GM21529 (cell line): Measurements from ENCODE around the gene ADCY1.

Experiments used
- ATAC-seq: cut with Tn5 transposase; IDR thresholded peaks from one replicate; pipeline ENCODE4 v1.9.1; 2021; ENCODE audit not compliant: unreplicated experiment

ADCY1 gene

GRCh38 chr7:45576249-45576929 is 2.2 kb downstream of the ADCY1 start:
- no peak for ATAC-seq

GRCh38 chr7:45578022-45578421 is 3.9 kb downstream of the ADCY1 start:
- no peak for ATAC-seq

GRCh38 chr7:45578467-45578866 is 4.3 kb downstream of the ADCY1 start:
- ATAC-seq, result no peak

- ATAC-seq, result no peak
These were observed 5.2 kb downstream of the ADCY1 start for GRCh38 chr7:45579391-45579801.

GRCh38 chr7:45580053-45580872 is 6.1 kb downstream of the ADCY1 start:
- ATAC-seq, result no peak

GRCh38 chr7:45581271-45581780 is 7.2 kb downstream of the ADCY1 start:
- ATAC-seq, result no peak

- ATAC-seq, result no peak
These were observed 8.1 kb downstream of the ADCY1 start for GRCh38 chr7:45582136-45582749.

- no peak for ATAC-seq
These were observed 8.7 kb downstream of the ADCY1 start for GRCh38 chr7:45582868-45583277.

GRCh38 chr7:45583296-45583695 is 9.1 kb downstream of the ADCY1 start:
- no peak for ATAC-seq

- ATAC-seq, result no peak
These were observed 10.4 kb downstream of the ADCY1 start for GRCh38 chr7:45584261-45585210.

- no peak for ATAC-seq
These were observed 11.5 kb downstream of the ADCY1 start for GRCh38 chr7:45585628-45586027.

- no peak for ATAC-seq
These were observed 12.7 kb downstream of the ADCY1 start for GRCh38 chr7:45586542-45587520.

GRCh38 chr7:45588466-45588865 is 14.3 kb downstream of the ADCY1 start:
- ATAC-seq, result no peak

- no peak for ATAC-seq
These were observed 14.9 kb downstream of the ADCY1 start for GRCh38 chr7:45589061-45589460.

GRCh38 chr7:45589915-45590678 is 15.9 kb downstream of the ADCY1 start:
- ATAC-seq, result no peak

GRCh38 chr7:45590679-45591057 is 16.5 kb downstream of the ADCY1 start:
- ATAC-seq, result no peak

GRCh38 chr7:45591101-45591906 is 17.1 kb downstream of the ADCY1 start:
- no peak for ATAC-seq
